Thoracic aorta (tissue), 2 donors: Measurements from ENCODE around the gene AKR1E2. TPM values are rescaled to one million over a fixed set of nuclear protein-coding genes. Genes with fewer than 3 reads are reported as not detected.

ENCODE experiments used
- ATAC-seq: fragments of 150-250 bp; one replicate; pipeline ENCODE4 v1.8.0; 2017; ENCODE audit warnings: low read depth; ENCODE audit not compliant: insufficient number of reproducible peaks, low FRiP score
- DNase-seq: peaks from one replicate; pipeline ENCODE4 v3.0.0-alpha.2; 2020; ENCODE audit warnings: low spot score
- H3K27ac ChIP-seq, 2 donors: fragments of 200-600 bp; sonication (generic); 1 replicate in 1 of 2; 2 replicates in 1 of 2; pipeline ENCODE4 v1.5.1; 2016; ENCODE audit warnings: mild to moderate bottlenecking in 2 of 2, moderate library complexity in 2 of 2
- H3K27me3 ChIP-seq: fragments of 200-600 bp; sonication (generic); replicated peaks from 2 replicates; pipeline ENCODE4 v1.6.0; 2016; ENCODE audit warnings: mild to moderate bottlenecking; ENCODE audit not compliant: insufficient read depth
- H3K36me3 ChIP-seq: fragments of 200-600 bp; sonication (generic); one replicate; pipeline ENCODE4 v1.5.1; 2016
- H3K4me1 ChIP-seq, 2 donors: fragments of 200-600 bp; sonication (generic); 1 replicate in 1 of 2; 2 replicates in 1 of 2; pipeline versions ENCODE4 v1.5.1 to v1.6.0; 2016; ENCODE audit warnings: low read depth in 2 of 2, mild to moderate bottlenecking in 1 of 2; ENCODE audit not compliant: control insufficient read depth in 1 of 2
- H3K4me3 ChIP-seq: fragments of 200-600 bp; sonication (generic); 2 replicates; pipeline ENCODE4 v1.5.1; 2016; ENCODE audit warnings: mild to moderate bottlenecking
- H3K9me3 ChIP-seq: fragments of 200-600 bp; sonication (generic); 2 replicates; pipeline ENCODE4 v1.5.1; 2016
- CTCF ChIP-seq: fragments of 200-600 bp; sonication (generic); IDR thresholded peaks from one replicate; pipeline ENCODE4 v1.5.1; 2019; ENCODE audit warnings: antibody characterized with exemption
- total RNA-seq, 2 donors: library from RNA; depleted of rRNA; stranded (reverse); fragments of >200 nt; gene quantifications; one replicate each; pipeline versions ENCODE4 v1.1.0 to v1.2.3, GENCODE V29; 2016

Gene AKR1E2
- total RNA-seq, 2 donors from 2014 or later, result 11.1 to 17.6 TPM

- no peak overlapping the region for H3K27ac ChIP-seq
- TF ChIP-seq CTCF, result no peak
- H3K9me3 ChIP-seq, result no peaks in the 10 kb centered on the region
- peaks cover 13% of the 10 kb centered on the region for H3K36me3 ChIP-seq
- DNase-seq, result no peak
- no peak overlapping the region for H3K4me3 ChIP-seq
- ATAC-seq, result no peak
- no peaks in the 10 kb centered on the region for H3K27me3 ChIP-seq
- no peaks in the 10 kb centered on the region for H3K4me1 ChIP-seq
Observed at GRCh38 chr10:4834898-4835405, 8.9 kb downstream of the AKR1E2 start.

- no peak for TF ChIP-seq CTCF
- H3K4me3 ChIP-seq, result no peak overlapping the region
- DNase-seq (no peak), ATAC-seq (no peak)
- peaks cover 13% of the 10 kb centered on the region for H3K36me3 ChIP-seq
- H3K4me1 ChIP-seq, result no peaks in the 10 kb centered on the region
- no peaks in the 10 kb centered on the region for H3K27me3 ChIP-seq
- H3K9me3 ChIP-seq, result no peaks in the 10 kb centered on the region
- H3K27ac ChIP-seq, result no peak overlapping the region
Observed at GRCh38 chr10:4835494-4835918, 9.5 kb downstream of the AKR1E2 start.

GRCh38 chr10:4836416-4836969 lies 10.5 kb downstream of the AKR1E2 start:
- no peak for TF ChIP-seq CTCF
- H3K9me3 ChIP-seq, result no peaks in the 10 kb centered on the region
- no peaks in the 10 kb centered on the region for H3K27me3 ChIP-seq
- no peak for DNase-seq
- H3K27ac ChIP-seq, result no peak overlapping the region
- peaks cover 13% of the 10 kb centered on the region for H3K36me3 ChIP-seq
- H3K4me3 ChIP-seq, result no peak overlapping the region
- ATAC-seq, result no peak
- no peaks in the 10 kb centered on the region for H3K4me1 ChIP-seq

- DNase-seq, result no peak
- Histone ChIP-seq H3K27ac (no peak overlapping the region), H3K4me1 (no peaks in the 10 kb centered on the region), H3K9me3 (no peaks in the 10 kb centered on the region), H3K36me3 (peaks cover 13% of the 10 kb centered on the region), H3K27me3 (no peaks in the 10 kb centered on the region), H3K4me3 (no peak overlapping the region)
- ATAC-seq, result no peak
- no peak for TF ChIP-seq CTCF
Observed at GRCh38 chr10:4837551-4837950, 11.5 kb downstream of the AKR1E2 start.

GRCh38 chr10:4838743-4839142 lies 12.7 kb downstream of the AKR1E2 start:
- Histone ChIP-seq H3K9me3 (no peaks in the 10 kb centered on the region), H3K27ac (no peak overlapping the region), H3K4me1 (no peaks in the 10 kb centered on the region), H3K27me3 (no peaks in the 10 kb centered on the region), H3K36me3 (peaks cover 6% of the 10 kb centered on the region), H3K4me3 (no peak overlapping the region)
- no peak for ATAC-seq
- no peak for DNase-seq
- TF ChIP-seq CTCF, result no peak
